ENCODE measurements around the gene NDUFS1. TPM values are rescaled to one million over a fixed set of nuclear protein-coding genes. Genes with fewer than 3 reads are reported as not detected.

The NDUFS1 gene
- total and polyA plus RNA-seq, 10 of the 15 experiments (the other 5 are each of a cell fraction or from before 2014, with no cell fraction given), result 62.6 to 108 (median 90.4) TPM

DNA sequence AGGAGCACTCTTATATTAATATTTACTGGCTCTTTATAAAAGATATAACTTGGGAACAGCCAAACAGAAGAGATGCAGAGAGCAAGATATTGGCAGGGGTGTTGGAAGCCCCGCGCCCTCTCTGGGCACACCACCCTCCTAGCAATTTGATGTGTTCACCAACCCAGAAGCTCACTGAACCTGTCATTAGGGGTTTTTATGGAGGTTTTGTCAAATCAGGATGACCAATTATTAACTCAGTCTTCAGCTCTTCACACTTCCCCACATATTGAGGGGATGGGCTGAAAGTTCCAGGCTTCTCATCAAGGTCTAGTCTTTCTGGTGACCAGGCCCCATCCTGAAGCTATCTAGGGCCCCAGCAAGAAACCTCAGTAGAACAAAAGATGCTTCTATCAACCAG is 62.4 kb downstream of the NDUFS1 start (continued):
- no peak for TF ChIP-seq WRNIP1 (IDR thresholded peaks at IDR 0.05; ENCODE audit: borderline replicate concordance, low read depth, low read length)
- no peak for TF ChIP-seq E2F8 (IDR thresholded peaks at IDR 0.05; ENCODE audit: low read depth, partially characterized antibody)
- no peak for TF ChIP-seq LARP7 (IDR thresholded peaks at IDR 0.05)
- TF ChIP-seq NR2C1 (IDR thresholded peaks at IDR 0.05), result no peak

DNA sequence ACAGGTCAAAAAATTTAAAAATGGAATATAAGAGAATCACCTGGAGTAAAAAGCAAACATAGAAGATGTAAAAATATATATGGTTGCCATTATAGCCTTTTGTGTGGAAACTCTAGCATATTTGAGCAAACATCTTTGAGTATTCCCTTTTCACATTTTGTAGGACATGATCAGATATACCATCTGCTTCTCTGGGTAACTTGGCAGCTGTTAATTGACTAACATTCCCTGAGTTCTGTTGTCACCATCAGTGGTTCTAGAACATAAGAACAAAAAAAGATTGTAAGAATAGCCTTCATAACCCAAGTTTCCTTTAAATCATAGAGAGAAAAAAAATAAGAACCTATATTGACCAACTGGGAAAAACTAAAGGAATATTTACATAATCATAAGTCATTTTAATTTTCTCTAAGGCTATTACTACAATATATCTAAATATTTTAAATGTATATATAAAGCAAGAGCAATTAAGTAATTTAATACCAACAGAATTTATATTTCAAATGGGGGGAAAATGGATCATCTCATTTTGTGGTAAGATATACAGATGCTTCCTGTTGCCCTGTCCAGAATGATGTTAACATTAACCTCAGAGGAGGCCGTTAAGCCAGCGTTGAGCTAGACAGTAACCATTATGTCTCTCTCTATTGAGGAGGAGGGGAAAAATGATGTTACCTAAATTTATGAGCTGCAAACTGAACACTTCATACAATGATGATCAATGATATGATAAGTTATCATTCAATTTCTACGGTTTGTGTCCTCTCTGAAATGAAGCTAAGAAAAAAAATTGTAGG is 63.5 kb downstream of the NDUFS1 start:
- ChIA-PET RAD21 (ENCODE audit: unreplicated experiment) (interaction anchor here (1.5 kb wide), 1 partner anchor 9 kb away, joined by 4 read pairs; the partner anchor contains the start of gene INO80D), SMC1A (ENCODE audit: uncharacterized antibody, unreplicated experiment) (interaction anchor here (0.7 to 2.8 kb wide), 2 partner anchors 8 to 110 kb away, joined by 3 to 20 read pairs; partner anchors contain the start of gene INO80D), POLR2A (interaction anchor here (1.0 kb wide), 1 partner anchor 9 kb away, joined by 4 read pairs; the partner anchor contains the start of gene INO80D), CTCF (interaction anchor here (1.9 kb wide), 1 partner anchor 12 kb away, joined by 5 read pairs; no protein-coding TSS in a partner anchor)
- FAIRE-seq (no peak), ATAC-seq (no peak), DNase-seq (ENCODE audit: low read depth, low spot score) (no peak)
- no peak overlapping the region for H3K9ac ChIP-seq (ENCODE audit: control insufficient read depth, insufficient read depth, low read length)
- no peaks in the 10 kb centered on the region for H3K79me2 ChIP-seq (ENCODE audit: control insufficient read depth, insufficient read depth, low read length)
- no peaks in the 10 kb centered on the region for H3K9me3 ChIP-seq (replicated peaks; ENCODE audit: control insufficient read depth, insufficient read depth, low read length)
- in situ Hi-C loops (cut with MboI) (no loop called here), intact Hi-C loops (cut with micrococcal nuclease; ENCODE audit: unreplicated experiment) (no loop called here)
- BruUV-seq (replicated peaks), result no TSS peak
- H3K36me3 ChIP-seq (ENCODE audit: control insufficient read depth in 2 of 2, insufficient read depth in 2 of 2, low read length in 1 of 2), result no peaks in the 10 kb centered on the region
- WGBS (ENCODE audit: insufficient coverage, insufficient replicate concordance, low lambda C conversion rate, missing lambda C conversion rate), result 78% methylated on average over 3 of the region's 3 CpGs
- no peak overlapping the region for H2AFZ ChIP-seq (ENCODE audit: control insufficient read depth, low read depth, low read length)
- H4K20me1 ChIP-seq (ENCODE audit: control insufficient read depth, insufficient read depth), result no peaks in the 10 kb centered on the region
- H3K4me3 ChIP-seq, result no peak overlapping the region
- no peak overlapping the region for H3K27ac ChIP-seq (ENCODE audit: control insufficient read depth, insufficient read depth)
- H3K4me2 ChIP-seq (ENCODE audit: control insufficient read depth, insufficient read depth), result no peak overlapping the region
- no peaks in the 10 kb centered on the region for H3K4me1 ChIP-seq (ENCODE audit: control insufficient read depth, insufficient read depth, low read length)
- no peaks in the 10 kb centered on the region for H3K27me3 ChIP-seq (replicated peaks in 1 of 2; ENCODE audit: control insufficient read depth in 2 of 2, insufficient read depth in 2 of 2, low read length in 1 of 2)
- TF ChIP-seq, protein P1, sequence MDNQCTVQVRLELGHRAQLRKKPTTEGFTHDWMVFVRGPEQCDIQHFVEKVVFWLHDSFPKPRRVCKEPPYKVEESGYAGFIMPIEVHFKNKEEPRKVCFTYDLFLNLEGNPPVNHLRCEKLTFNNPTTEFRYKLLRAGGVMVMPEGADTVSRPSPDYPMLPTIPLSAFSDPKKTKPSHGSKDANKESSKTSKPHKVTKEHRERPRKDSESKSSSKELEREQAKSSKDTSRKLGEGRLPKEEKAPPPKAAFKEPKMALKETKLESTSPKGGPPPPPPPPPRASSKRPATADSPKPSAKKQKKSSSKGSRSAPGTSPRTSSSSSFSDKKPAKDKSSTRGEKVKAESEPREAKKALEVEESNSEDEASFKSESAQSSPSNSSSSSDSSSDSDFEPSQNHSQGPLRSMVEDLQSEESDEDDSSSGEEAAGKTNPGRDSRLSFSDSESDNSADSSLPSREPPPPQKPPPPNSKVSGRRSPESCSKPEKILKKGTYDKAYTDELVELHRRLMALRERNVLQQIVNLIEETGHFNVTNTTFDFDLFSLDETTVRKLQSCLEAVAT (IDR thresholded peaks at IDR 0.05), result no peak
- TF ChIP-seq E2F4 (IDR thresholded peaks at IDR 0.05; ENCODE audit: low read depth, low read length) (no peak), SREBF2 (IDR thresholded peaks at IDR 0.05; ENCODE audit: low read length) (no peak), SIN3A (IDR thresholded peaks at IDR 0.05; ENCODE audit: low read depth, low read length) (no peak), ZBTB40 (IDR thresholded peaks at IDR 0.05; ENCODE audit: borderline replicate concordance) (no peak), EGR1 (IDR thresholded peaks at IDR 0.05; ENCODE audit: borderline replicate concordance in 1 of 2, low read depth in 2 of 2, low read length in 2 of 2) (no peak), NR2C1 (IDR thresholded peaks at IDR 0.05) (no peak)

Data from GM12878 (cell line).